Measurements from ENCODE around the gene ZNF717.
"Not testable (repeated sequence)": the region's sequence is repeated elsewhere in the genome, so short reads cannot be mapped to it uniquely, and the experiment has no call there.

The ZNF717 gene

DNA sequence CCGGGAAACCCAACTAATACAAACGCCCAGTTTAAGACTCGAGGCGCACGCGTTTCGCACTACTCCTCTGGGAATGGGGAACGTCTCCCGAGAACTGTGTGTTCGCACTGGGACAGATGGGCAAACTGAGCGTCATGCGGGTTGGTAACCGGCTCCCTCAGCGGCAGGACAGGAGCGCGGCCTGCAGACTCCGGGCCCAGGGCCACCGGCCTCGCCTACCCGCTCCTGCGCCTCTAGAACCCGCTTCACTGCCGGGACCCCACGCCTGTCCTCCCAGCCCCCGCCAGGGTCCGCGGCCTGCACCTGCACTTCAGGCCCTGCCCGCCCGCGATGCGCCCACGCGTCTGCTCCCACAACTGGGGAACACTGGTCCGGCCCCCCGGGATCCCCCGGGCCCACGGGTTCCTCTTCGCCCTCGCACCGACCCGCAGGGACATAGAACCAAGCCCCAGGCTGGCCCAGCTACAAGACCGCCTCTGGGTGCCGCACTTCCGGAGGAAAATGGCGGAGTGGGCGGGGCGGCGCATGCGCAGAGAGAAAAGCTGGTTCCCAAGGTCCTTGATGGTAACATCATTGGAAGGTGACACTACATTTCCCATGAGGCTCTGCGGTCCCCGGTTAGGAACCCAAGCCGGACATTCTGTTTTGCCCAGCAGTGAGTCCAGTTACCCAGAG lies at the start of gene ZNF717:
TSS of gene ZNF717 (minus strand) at position 469 of the 675 bp plus-strand sequence. CDS start 2,187 bp downstream, outside the sequence.
- not testable (repeated sequence) for DNase-seq

DNA sequence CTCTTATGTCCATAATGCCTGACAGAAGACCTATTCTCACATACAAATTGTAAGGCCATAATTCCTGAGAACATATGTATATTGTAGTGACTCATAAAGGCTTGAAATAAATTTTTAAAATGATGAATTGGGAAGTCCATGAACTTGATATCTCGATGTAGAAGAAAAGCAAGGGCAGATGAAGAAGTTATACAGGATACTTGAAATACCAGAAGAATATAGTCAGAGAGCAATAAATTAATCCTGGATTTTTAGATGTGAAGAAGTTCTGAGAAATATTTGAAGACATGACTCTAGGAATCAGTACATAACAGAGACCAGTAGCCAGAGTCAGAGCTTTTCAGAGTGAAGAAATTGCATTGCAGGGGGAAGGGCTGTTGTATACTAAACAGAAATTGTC lies 45.7 kb upstream of the ZNF717 start:
- not testable (repeated sequence) for DNase-seq

DNA sequence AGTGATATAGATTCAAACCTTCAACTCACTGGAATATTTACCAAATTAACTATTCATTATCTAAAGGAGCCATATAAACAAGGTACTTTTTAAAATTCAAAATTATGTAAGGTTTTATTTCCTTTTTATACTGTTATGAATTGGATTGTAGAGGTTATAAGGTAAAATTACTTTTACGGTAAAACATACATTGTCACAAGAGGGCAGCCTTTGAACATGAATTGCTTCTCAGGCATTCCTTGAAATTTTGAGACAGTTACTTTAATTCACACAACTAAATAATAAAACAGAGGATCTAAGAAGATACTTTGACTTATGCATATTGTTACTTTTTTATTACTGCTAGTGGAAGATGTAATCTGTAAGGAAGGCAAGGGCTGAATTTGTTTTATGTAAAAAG lies 32.7 kb upstream of the ZNF717 start:
- not testable (repeated sequence) for DNase-seq

DNA sequence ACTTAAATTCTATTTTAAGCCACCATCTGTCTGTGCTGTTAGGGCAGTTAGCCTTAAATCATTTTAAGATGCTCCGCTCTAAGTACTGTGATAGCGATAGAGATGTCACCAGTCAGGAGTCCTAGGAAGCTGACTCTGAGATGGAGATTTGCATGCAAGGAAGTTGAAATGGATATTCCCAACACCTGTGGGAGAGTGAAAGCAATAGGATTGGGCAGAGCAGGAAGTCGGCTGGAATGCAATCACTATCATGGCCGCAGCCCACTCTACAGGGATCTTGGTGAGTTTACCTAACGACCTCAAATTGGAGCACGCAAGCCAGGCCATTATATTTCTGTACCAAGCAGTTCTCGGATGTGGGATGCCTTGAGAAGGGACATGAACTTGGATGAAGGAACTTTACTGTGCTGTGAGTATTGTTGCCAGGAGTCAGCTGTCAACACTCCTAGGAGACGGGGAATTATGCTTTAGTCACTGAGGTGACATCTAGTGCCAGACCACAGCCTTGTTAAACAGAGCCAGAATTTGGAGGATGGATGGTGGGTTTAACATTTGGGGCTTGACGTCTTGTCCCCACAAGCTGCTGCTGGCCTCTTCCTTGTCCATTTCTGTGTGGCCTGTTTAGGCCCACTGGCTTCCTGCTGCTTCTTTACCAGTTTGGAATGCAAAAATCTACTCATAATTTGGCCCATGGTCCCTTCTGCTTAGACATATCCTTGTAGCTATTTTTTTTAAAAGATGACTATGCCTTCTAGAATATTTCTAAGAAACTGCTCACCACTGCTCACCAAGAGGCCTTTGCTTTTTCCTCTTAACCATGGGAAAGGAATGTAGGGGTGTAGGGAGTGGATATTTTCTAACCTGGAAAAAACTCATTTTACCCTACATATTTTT lies 31.2 kb upstream of the ZNF717 start:
- not testable (repeated sequence) for DNase-seq

DNA sequence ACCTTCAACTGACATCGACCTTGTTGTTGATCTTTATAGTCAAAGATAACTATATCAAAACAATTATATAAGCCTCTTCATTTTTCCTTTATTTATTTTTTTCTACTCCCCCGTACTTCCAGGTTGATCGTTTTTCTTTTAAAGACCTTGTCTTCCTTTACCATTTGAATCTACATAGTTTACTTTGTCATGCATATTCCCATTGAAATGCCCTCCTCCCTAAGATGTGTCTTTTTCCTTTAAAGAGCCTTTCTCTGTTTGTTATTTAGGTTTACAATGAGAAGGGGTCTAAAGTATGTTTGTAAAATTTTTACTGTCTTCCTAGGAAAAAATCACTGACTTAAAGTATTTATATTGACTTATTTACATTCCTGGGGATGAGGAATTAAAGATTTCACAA lies 29.4 kb upstream of the ZNF717 start:
- no peak for DNase-seq

DNA sequence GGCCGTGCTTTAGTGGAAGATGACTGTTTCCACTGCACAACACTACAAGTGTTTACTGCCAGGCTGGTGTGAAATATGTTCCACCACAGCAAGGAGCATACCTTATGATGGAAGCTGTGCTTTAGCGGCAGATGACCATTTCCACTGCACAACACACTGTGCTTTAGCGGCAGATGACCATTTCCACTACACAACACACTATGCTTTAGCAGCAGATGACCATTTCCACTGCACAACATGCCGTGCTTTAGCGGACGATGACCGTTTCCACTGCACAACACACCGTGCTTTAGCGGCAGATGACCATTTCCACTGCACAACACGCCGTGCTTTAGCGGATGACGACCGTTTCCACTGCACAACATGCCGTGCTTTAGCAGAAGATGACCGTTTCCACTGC lies 2.8 kb downstream of the ZNF717 start:
- no peak for DNase-seq

DNA sequence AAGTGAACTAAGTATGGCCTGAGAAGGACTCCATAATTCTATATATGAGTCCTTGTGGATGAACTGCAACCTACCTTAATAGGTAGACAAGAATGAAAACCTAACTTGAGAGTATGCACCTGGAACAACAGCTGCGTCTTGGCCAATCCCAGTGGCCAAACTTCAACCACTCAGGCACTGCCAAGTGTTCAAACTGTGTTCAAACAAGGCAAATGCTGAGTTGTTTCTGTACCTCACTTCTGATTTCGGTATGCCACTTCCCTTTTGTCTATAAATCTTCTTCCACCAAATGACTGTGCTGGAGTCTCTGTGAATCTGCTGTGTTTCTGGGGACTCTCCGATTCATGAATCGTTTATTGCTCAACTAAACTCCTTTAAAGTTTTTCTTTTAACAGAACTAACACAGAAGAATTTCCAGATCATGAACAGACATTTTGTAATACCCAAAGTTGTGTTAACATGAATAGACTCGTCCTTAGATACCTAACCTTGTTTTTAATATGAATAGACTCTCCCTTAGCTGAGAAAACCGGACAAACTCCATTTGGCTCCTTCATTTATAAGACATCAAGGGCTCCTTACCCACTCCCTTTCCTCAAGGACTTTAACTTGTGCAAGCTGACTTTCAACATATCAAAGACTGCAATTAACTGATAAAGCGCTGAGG lies 4.1 kb downstream of the ZNF717 start:
- no peak for DNase-seq

DNA sequence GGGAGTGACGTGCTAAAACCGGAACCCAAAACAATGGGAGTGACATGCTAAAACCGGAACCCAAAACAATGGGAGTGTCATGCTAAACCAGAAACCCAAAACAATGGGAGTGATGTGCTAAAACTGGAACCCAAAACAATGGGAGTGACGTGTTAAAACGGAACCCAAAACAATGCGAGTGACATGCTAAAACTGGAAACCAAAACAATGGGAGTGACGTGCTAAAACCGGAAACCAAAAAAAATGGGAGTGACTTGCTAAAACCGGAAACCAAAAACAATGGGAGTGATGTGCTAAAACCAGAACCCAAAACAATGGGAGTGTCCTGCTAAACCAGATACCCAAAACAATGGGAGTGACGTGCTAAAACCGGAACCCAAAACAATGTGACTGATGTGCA lies 7.6 kb downstream of the ZNF717 start:
- not testable (repeated sequence) for DNase-seq

DNA sequence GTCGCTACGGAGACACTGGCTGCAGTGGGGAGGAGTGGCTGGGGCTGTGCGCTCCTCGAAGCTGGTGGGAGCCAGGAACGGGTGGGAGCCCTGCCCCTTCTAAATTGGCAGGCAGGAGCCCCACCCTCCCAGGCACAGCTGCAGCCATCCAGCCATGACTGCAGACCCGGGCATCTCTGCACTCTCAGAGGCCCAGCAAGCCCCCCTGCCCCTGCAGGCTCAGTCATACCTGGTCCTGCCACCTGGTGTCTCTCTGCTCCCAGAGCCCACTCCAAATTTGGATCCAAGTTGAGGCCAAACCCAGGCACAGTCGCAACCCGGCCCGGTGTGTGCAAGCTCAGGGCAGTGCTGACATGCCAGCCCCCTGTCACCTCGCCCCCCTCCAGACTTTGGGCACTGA lies 13.7 kb downstream of the ZNF717 start:
- DNase-seq: not testable (repeated sequence)

DNA sequence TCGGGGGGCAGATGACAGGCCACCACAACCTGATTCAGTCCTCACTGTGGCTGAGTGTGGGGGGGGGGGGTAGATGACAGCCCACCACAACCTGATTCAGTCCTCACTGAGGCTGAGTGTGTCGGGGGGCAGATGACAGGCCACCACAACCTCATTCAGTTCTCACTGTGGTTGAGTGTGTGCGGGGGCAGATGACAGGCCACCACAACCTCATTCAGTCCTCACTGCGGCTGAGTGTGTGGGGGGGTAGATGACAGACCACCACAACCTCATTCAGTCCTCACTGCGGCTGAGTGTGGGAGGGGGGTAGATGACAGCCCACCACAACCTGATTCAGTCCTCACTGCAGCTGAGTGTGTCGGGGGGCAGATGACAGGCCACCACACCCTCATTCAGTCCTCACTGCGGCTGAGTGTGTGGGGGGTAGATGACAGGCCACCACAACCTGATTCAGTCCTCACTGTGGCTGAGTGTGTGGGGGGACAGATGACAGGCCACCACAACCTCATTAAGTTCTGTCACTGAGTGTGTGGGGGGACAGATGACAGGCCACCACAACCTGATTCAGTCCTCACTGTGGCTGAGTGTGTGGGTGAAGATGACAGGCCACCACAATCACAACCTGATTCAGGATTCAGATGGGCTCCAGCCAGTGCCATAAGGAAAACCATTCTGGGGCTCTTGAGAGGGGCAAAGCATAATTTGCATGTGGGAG lies 16.9 kb downstream of the ZNF717 start:
- no peak for DNase-seq

DNA sequence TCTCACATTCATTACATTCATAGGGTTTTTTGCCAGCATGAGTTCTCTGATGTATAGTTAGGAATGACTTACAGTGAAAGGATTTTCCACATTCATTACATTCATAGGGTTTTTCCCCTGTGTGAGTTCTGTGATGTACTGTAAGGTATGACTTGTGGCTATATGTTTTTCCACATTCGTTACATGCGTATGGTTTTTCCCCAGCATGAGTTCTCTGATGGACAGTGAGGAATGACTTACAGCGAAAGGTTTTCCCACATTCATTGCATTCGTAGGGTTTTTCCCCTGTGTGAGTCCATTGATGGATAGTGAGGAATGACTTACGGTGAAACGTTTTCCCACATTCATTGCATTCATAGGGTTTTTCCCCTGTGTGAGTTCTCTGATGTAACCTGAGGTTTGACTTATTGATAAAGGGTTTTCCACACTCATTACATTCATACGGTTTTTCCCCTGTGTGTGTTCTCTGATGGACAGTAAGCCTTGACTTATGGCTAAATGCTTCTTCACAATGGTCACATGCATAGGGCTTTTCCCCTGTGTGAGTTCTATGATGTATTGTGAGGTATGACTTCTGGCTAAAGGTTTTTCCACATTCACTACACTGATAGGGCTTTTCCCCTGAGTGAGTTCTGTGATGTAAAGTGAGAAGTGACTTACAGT lies 47.4 kb downstream of the ZNF717 start:
- no peak for DNase-seq

DNA sequence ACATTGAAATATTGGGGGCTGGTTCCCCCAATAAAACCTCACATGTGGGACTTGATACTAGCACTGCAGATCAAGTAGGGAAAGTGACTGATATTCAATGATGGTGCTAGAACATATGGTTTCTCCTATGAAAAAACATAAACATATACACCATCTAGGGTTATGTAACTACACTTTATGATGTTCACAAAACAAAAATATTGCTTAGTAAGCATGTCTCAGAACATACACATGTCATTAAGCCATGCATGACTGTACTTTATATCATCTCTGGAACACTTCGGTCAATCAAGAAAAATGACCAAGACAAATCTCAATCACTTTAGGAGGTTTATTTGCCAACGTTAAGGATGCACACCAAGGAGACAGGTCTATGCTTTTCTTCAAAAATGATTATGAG lies 57.4 kb downstream of the ZNF717 start:
- no peak for DNase-seq

DNA sequence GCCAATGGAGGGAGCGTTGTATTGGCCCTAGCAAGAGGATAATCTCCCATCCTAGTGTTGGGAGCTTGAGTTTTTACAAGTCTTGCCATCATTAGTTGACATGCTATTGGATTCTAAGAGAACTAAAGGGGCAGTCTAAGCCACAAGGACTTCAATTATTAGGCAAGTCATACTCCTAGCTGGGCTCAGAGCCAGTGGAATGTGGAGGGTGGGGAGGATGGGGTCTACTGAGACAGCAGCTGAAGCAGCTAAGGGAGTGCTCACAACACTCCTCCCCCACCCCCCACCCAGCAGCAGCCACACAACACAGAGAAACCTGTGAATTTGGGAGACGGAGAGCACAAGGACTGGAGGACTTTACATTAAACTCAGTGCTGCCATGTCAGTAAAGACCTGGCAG lies 93.3 kb downstream of the ZNF717 start:
- no peak for DNase-seq

DNA sequence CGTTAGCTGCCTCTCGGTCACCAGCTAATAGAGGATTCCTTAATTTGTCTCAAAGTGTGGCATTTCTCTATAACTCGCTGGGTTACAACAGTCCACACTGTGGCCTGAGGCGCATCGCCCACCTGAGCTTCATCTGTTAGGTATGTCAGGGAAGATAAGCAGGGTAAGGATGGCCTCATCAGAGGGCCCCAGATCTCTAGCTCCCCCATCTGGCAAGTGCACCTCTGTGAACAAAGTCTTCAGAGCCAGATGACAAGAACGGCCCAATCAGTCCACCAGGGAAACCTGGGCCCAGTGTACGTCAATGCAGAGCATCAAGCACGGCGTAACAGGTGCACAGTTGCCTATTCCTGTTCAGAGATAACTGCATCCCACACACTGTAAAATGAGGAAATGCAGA lies 98.0 kb downstream of the ZNF717 start:
- DNase-seq: no peak

All from NK-92 treated with Interleukin-12 subunit alpha and Interleukin-12 subunit beta, amount 100 ng/mL, for 24 hours (cell line).